NCI-H226 (cell line): ENCODE results near the gene MTHFD1.
A peak's percentile ranks its signal among the peaks of the same experiment; 100 is the strongest.
"Not testable (repeated sequence)": the region's sequence is repeated elsewhere in the genome, so short reads cannot be mapped to it uniquely, and the experiment has no call there.

Source experiments
- DNase-seq: peaks from one replicate; pipeline ENCODE4 v3.0.0-alpha.2; 2015

The MTHFD1 gene

DNA sequence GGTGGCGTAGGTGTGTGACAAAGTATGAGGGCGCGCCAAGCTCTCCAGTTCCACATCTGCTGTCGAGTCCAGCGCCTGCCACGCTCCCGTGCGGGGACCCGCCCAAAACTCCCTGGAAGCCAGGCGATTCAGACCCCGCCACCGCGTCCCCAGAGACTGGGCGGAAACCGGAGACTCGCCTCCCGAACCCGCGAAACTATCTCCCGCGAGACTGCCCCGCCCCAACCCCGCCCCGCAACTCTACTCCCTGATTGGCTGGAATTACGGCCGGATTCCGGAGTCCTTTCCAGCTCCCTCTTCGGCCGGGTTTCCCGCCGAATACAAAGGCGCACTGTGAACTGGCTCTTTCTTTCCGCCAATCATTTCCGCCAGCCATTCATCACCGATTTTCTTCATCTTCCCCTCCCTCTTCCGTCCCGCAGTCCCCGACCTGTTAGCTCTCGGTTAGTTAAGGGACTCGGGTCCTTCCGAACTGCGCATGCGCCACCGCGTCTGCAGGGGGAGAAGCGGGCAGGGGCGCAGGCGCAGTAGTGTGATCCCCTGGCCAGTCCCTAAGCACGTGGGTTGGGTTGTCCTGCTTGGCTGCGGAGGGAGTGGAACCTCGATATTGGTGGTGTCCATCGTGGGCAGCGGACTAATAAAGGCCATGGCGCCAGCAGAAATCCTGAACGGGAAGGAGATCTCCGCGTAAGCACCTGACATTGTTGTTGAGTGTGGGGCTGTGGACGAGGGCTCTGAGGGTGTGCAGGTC is at the start of gene MTHFD1:
Gene MTHFD1, plus strand, starts transcription at position 572 of the 751 bp plus-strand sequence. Its CDS starts 75 bp downstream, at position 647.
- peak; percentile 99 for DNase-seq

DNA sequence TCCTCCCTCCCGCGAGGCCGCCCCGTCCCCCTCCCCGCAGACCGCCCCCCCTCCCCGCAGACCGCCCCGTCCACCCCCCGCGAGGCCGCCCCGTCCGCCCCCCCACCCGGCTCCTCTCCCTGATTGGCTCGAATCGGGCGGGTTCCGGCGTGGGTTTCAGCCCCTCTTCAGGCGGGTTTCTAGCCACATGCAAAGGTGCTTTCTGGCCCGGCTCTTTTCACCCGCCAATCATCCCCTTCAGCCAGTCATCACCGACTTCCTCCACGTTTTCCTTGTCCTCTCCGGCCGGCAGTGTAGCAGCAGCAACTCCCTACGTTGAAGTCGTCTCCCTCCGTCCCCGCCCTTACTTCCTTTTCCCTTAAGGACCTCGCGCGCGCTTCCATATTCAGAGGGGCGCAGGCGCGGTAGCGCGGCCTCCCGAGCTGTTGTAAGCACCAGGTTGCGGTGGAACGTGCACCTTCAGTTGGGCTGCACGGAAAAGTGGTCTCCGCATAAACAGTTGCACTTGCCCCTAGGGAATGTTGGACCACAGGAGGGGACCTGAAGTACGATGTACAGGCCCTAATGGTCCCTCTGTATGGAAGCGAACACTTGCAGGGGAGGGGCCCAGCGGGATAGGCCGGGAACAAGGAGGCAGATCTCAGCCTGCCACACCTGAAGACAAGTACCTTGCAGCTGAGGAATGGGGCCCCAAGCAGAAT is 49.4 kb upstream of the MTHFD1 start:
- DNase-seq = peak; percentile 100

DNA sequence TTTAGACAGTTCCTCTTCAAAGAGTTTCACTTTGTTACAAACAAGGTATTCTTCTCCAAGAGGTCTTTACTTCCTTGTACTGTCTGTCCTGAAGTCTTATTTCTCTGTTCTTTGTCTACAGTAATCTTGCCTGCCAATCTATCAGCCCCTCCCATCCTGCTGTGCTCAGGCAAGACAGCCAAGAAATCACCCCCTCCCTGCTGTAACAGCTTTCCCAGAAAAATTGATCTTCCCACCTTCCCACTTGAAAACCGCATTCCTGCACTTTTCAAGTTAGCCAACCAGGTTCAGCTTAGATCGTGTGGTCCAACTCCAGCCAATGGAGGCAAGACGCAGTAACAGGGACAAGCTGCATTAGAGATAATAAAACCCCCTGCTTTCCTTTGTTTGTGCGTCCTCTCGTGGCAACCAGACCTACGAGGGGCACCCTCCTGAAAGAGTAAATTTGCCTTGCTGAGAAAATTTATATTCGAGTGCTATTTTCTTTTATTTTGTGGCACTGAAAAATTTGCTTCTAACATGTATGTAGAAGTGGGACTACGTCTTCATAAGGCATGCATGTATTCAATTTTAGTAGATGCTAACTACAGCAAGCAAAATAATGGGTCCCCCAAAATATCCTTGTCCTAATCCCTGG is 47.5 kb upstream of the MTHFD1 start:
- DNase-seq = no peak

DNA sequence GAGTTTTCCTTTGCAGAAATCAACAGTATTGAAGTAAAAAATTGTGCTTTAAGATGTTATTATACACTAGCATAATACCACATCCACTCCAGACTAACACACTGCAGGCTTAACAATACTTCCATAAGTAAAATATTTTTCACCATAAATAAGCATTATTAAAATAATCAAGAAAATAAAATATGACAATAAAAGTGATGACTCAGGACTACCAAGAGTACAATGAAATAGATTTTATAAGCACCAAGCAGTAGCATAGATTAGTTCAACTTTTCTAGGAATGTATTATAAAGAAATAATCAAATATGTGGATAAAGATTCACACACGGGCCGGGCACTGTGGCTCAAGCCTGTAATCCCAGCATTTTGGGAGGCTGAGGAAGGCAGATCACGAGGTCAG is 40.4 kb upstream of the MTHFD1 start:
- DNase-seq = no peak

DNA sequence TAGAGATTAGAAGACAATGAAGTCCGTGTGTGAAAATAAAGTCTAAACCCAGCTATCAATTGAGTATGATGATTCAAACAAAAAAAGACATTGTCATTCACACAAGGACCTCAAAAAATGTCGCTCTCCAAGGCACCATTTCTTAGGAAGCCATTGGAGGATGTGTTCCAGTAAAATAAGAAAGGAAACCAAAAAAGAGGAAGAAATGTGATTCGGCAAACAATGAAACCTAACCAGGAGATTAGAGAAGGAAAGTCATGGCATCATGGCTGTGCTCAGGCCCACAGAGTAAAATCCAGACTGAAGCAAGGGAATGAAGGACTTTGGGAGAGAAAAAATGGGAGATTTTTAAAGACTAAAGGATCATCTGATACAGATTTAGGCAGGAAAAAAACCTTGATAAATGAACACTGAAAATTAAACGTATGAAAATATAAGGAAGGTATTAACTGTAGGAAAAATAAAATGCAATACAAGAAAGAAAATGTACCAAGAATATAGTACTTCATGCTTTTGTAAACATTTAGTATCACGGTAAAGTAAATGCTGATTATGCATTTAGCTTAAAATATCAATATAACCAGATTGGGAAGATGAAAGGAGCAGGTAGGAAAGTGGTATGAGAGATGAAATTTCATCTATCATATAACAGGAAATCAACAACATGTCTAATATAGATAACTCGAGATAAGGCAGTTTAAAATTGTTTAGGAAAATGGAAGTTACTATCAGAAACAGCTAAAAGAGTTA is 38.2 kb upstream of the MTHFD1 start:
- DNase-seq = no peak

DNA sequence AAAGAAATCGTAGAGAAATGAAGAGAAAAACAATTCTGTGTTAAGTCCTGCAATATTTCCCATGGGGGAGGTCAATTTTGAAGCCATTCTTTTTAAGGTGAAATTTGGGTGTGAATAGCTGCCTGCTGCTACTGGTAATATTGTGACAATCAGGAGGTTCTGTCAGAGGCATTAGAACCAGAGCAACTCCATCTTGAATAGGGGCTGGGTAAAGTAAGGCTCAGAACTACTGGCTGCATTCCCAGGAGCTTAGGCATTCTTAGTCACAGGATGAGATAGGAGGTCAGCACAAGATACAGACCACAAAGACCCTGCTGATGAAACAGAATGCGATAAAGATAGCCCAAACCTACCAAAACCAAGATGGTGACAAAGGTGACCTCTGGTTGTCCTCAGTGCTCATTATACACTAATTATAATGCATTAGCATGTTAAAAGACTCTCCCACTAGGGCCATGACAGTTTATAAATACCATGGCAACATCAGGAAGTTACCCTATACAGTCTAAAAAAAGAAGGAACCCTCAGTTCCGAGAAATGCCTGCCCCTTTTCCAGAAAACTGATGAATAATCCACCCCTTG is 24.8 kb upstream of the MTHFD1 start:
- peak; percentile 67 for DNase-seq

GRCh38 chr14:64364907-64365306 is 23.2 kb upstream of the MTHFD1 start:
- DNase-seq = peak; percentile 69

- peak; percentile 39 for DNase-seq
Measured at GRCh38 chr14:64365358-64365889, 22.7 kb upstream of the MTHFD1 start.

DNA sequence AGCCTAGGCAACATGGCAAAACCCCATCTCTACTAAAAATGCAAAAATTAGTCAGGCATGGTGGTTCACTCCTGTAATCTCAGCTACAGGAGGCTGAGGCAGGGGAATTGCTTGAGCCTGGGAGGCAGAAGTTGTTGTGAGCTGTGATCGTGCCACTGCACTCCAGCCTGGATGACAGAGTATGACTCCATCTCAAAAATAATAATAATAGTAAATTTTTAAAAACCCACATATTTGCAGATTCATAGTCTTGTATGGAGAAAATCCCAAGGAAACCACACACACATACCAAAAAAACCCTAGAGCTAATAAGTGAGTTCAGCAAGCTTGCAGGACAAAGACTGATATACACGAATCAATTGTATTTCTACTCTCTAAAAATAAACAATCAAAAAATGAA is 19.0 kb upstream of the MTHFD1 start:
- DNase-seq = no peak

DNA sequence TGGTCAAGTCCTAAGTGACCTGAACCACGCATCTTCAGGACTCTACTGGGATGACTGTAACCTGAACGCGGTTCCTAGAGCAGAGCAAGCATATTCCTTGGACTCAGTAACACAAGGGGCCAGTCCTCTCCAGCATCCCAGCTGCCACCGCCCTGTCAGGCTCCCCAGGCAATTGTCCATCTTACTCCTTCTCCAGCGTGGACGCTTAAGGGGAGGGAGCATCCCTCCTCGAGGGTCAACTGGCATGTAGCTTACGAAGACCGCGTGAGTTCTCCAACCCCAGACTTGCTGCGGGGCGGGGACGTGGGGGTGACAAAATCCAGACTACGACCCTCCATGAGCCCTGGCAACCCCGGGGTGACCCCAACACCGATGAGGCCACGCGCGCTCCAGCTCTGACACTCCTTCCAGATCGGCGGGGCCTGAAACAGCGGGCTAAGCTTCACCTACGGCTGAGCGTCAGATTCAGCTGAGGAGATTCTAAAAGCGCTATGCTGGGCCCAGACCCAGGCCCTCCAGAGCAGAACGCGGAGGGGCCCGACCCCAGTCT is 846 bp upstream of the MTHFD1 start:
- DNase-seq = peak; percentile 24

- DNase-seq = no peak
Measured at GRCh38 chr14:64388533-64389285, 556 bp downstream of the MTHFD1 start.

GRCh38 chr14:64391113-64391725 is 3.1 kb downstream of the MTHFD1 start:
- DNase-seq = no peak

DNA sequence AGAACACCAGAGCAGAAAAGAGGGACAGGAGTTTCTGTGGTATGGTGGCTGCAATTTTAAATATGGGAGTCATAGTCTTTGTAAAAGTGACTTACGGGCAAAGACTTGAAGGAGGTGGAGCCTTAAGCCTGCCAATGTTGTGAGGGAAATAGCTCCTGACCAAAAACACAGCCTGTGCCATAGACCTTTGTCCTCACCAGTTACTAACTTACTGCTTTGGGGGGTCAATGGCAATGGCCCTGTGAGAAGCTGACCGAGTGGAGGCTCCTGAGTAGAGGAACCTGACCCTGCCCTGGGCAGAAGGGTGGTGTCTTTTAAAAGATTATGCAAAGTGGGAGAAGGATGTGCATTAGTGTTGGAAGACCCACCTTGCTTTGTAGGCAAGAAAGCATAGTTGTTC is 3.8 kb downstream of the MTHFD1 start:
- no peak for DNase-seq

GRCh38 chr14:64393189-64393726 is 5.1 kb downstream of the MTHFD1 start:
- DNase-seq = not testable (repeated sequence)

- no peak for DNase-seq
Measured at GRCh38 chr14:64394423-64394822, 6.3 kb downstream of the MTHFD1 start.

GRCh38 chr14:64394977-64395633 is 7.0 kb downstream of the MTHFD1 start:
- DNase-seq = no peak

DNA sequence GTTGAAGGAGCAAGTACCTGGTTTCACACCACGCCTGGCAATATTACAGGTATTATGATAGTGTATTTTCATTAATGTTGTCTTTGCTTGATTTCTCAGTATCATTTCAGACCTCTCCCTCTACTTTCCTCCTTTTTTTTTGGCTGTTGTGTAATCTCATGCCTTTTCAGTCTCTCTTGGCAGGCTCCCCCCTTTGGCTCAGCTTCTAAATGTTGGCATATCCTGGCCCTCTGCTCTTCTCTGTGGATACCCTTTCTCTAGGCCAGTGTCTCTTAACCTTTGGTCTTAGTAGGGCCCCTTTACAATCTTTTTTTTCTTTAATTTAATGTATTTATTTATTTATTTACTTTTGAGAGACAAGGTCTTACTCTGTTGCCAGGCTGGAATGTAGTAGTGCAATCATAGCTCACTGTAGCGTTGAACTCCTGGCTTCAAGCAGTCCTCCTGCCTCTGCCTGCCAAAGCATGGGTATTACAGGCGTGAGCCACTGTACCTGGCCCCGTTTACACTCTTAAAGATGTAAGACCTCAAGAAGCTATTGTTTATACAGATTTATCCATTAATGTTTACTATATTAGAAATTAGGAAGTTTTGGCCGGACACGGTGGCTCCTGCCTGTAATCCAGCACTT is 12.8 kb downstream of the MTHFD1 start:
- no peak for DNase-seq

GRCh38 chr14:64401949-64402348 is 13.8 kb downstream of the MTHFD1 start:
- DNase-seq = no peak

DNA sequence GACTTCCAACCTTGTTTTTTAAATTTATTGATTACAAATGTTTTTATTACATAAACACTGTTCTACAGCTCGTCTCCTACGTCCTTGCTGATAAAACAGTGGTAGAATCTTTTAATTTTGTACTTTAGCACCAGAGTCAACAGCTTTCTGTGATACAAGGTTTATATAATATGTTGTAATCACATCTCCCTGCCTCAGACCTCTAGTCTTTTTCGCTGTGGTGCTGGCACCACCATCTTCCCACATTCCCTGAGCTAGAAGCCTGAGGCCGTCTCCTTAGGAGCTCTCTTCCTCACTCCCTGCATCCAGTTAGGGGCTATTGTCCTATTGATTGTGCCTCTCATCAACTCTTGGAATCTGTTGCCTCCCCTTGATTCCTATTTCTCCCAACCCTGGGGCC is 17.1 kb downstream of the MTHFD1 start:
- no peak for DNase-seq

GRCh38 chr14:64407329-64407728 is 19.2 kb downstream of the MTHFD1 start:
- DNase-seq = no peak
